ENCODE results near the gene MROH7. TPM values are rescaled to one million over a fixed set of nuclear protein-coding genes. Genes with fewer than 3 reads are reported as not detected.

MROH7 gene
- polyA plus RNA-seq, 1 donor from 2014 or later = not detected

- H3K9me3 ChIP-seq (ENCODE audit: low read length) = no peaks in the 10 kb centered on the region
- H4K20me1 ChIP-seq (ENCODE audit: insufficient read depth) = no peaks in the 10 kb centered on the region
- no peak overlapping the region for H3K4me3 ChIP-seq (ENCODE audit: low read length)
- no peaks in the 10 kb centered on the region for H3K36me3 ChIP-seq (ENCODE audit: insufficient read depth, low read length)
- no peaks in the 10 kb centered on the region for H3K27me3 ChIP-seq (ENCODE audit: insufficient read depth, low read depth, low read length)
- TF ChIP-seq POLR2AphosphoS5 (IDR thresholded peaks at IDR 0.05) (no peak), EP300 (conservative IDR thresholded peaks at IDR 0.05; ENCODE audit: poor library complexity, severe bottlenecking) (no peak), REST (IDR thresholded peaks at IDR 0.05; ENCODE audit: borderline replicate concordance) (no peak), CTCF (IDR thresholded peaks at IDR 0.05; ENCODE audit: poor library complexity, severe bottlenecking) (no peak), TAF1 (IDR thresholded peaks at IDR 0.05; ENCODE audit: low read depth) (no peak), RAD21 (conservative IDR thresholded peaks at IDR 0.05) (no peak), EZH2 (IDR thresholded peaks at IDR 0.05; ENCODE audit: borderline replicate concordance, insufficient read depth, low read length, poor library complexity, severe bottlenecking) (no peak), SMC3 (conservative IDR thresholded peaks at IDR 0.05; ENCODE audit: poor library complexity) (no peak)
- H2AFZ ChIP-seq (ENCODE audit: low read depth, low read length) = no peak overlapping the region
- no peaks in the 10 kb centered on the region for H3F3A ChIP-seq (ENCODE audit: insufficient read depth, low read length, poor library complexity, severe bottlenecking)
- H3K9ac ChIP-seq (ENCODE audit: low read length) = no peak overlapping the region
- no peak overlapping the region for H3K4me2 ChIP-seq (ENCODE audit: low read length)
- H3K9me2 ChIP-seq (ENCODE audit: insufficient read depth, low read length) = no peaks in the 10 kb centered on the region
- no peaks in the 10 kb centered on the region for H3K79me2 ChIP-seq (replicated peaks; ENCODE audit: insufficient read depth, low read length)
- H3K27ac ChIP-seq (ENCODE audit: low read length) = no peak overlapping the region
These were observed 53.6 kb downstream of the MROH7 start for GRCh38 chr1:54695221-54695620.

- Histone ChIP-seq H3K9me3 (ENCODE audit: low read length) (no peaks in the 10 kb centered on the region), H3K9me2 (ENCODE audit: insufficient read depth, low read length) (no peaks in the 10 kb centered on the region), H3K27me3 (ENCODE audit: insufficient read depth, low read depth, low read length) (no peaks in the 10 kb centered on the region), H3K36me3 (ENCODE audit: insufficient read depth, low read length) (no peaks in the 10 kb centered on the region), H3F3A (ENCODE audit: insufficient read depth, low read length, poor library complexity, severe bottlenecking) (no peaks in the 10 kb centered on the region), H3K4me3 (ENCODE audit: low read length) (no peak overlapping the region), H3K79me2 (replicated peaks; ENCODE audit: insufficient read depth, low read length) (no peaks in the 10 kb centered on the region), H2AFZ (ENCODE audit: low read depth, low read length) (no peak overlapping the region), H4K20me1 (ENCODE audit: insufficient read depth) (no peaks in the 10 kb centered on the region), H3K9ac (ENCODE audit: low read length) (no peak overlapping the region), H3K4me2 (ENCODE audit: low read length) (no peak overlapping the region), H3K27ac (ENCODE audit: low read length) (no peak overlapping the region)
- TF ChIP-seq EZH2 (IDR thresholded peaks at IDR 0.05; ENCODE audit: borderline replicate concordance, insufficient read depth, low read length, poor library complexity, severe bottlenecking) = no peak
- TF ChIP-seq REST (IDR thresholded peaks at IDR 0.05; ENCODE audit: borderline replicate concordance) = no peak
- no peak for TF ChIP-seq CTCF (IDR thresholded peaks at IDR 0.05; ENCODE audit: poor library complexity, severe bottlenecking)
- TF ChIP-seq MXI1 (conservative IDR thresholded peaks at IDR 0.05; ENCODE audit: poor library complexity, severe bottlenecking) = no peak
- no peak for TF ChIP-seq SMC3 (conservative IDR thresholded peaks at IDR 0.05; ENCODE audit: poor library complexity)
- TF ChIP-seq TAF1 (IDR thresholded peaks at IDR 0.05; ENCODE audit: low read depth) = no peak
- TF ChIP-seq RAD21 (conservative IDR thresholded peaks at IDR 0.05) = no peak
- no peak for TF ChIP-seq POLR2AphosphoS5 (IDR thresholded peaks at IDR 0.05)
- TF ChIP-seq EP300 (conservative IDR thresholded peaks at IDR 0.05; ENCODE audit: poor library complexity, severe bottlenecking) = no peak
These were observed 54.2 kb downstream of the MROH7 start for GRCh38 chr1:54695764-54696163.

Measured in neural cell (in vitro differentiated cells).